Lower leg skin (tissue), 3 donors: ENCODE measurements around the gene ZNF580.

ENCODE experiments used
- CTCF ChIP-seq, 3 donors: fragments of 450-650 bp; IDR thresholded peaks; one replicate each; pipeline ENCODE4 v1.5.1; 2016; ENCODE audit warnings: antibody characterized with exemption in 3 of 3, mild to moderate bottlenecking in 3 of 3, moderate library complexity in 2 of 3
- POLR2A ChIP-seq, 2 donors: fragments of 450-650 bp; IDR thresholded peaks; one replicate each; pipeline ENCODE4 v1.6.1; 2016 to 2017; ENCODE audit warnings: antibody characterized with exemption in 2 of 2, mild to moderate bottlenecking in 1 of 2, moderate library complexity in 1 of 2

GRCh38 chr19:55656552-55656951 is 15.8 kb downstream of the ZNF580 start:
- TF ChIP-seq POLR2A (IDR thresholded peaks at IDR 0.05) (no peak), CTCF (IDR thresholded peaks at IDR 0.05) (no peak)
